Right atrium auricular region (tissue), 2 donors: ENCODE measurements around the gene CDK18. TPM values are rescaled to one million over a fixed set of nuclear protein-coding genes. Genes with fewer than 3 reads are reported as not detected.

Experiments
- DNase-seq: peaks from one replicate; pipeline ENCODE4 v3.0.0-alpha.2; 2019; ENCODE audit warnings: low spot score
- H3K27ac ChIP-seq, 2 donors: fragments of 200-600 bp; sonication (generic); 1 replicate in 1 of 2; 2 replicates in 1 of 2; pipeline ENCODE4 v1.5.1; 2016 to 2019
- H3K27me3 ChIP-seq, 2 donors: fragments of 200-600 bp; sonication (generic); one replicate each; pipeline versions ENCODE4 v1.5.1 to v1.6.0; 2017 to 2019
- H3K36me3 ChIP-seq: fragments of 200-600 bp; sonication (generic); one replicate; pipeline ENCODE4 v1.5.1; 2016
- H3K4me1 ChIP-seq, 2 donors: fragments of 200-600 bp; sonication (generic); one replicate each; pipeline versions ENCODE4 v1.5.1 to v1.6.0; 2017 to 2019
- H3K4me3 ChIP-seq, 2 donors: fragments of 200-600 bp; sonication (generic); 1 replicate in 1 of 2; 2 replicates in 1 of 2; pipeline ENCODE4 v1.5.1; 2017 to 2019; ENCODE audit warnings: mild to moderate bottlenecking in 1 of 2, moderate library complexity in 1 of 2
- H3K9me3 ChIP-seq, 2 donors: fragments of 200-600 bp; sonication (generic); one replicate each; pipeline ENCODE4 v1.5.1; 2019
- CTCF ChIP-seq, 2 donors: fragments of 200-600 bp; sonication (generic); IDR thresholded peaks; one replicate each; pipeline ENCODE4 v1.5.1; 2019; ENCODE audit warnings: antibody characterized with exemption in 2 of 2
- total RNA-seq, 2 donors: library from RNA; depleted of rRNA; stranded (reverse); fragments of >200 nt; gene quantifications; one replicate each; pipeline ENCODE4 v1.1.0, GENCODE V29; 2016

CDK18 gene
- total RNA-seq, 2 donors from 2014 or later = 85.6 to 116 TPM

GRCh38 chr1:205492774-205493173 lies 11.7 kb upstream of the CDK18 start:
- no peaks in the 10 kb centered on the region for H3K9me3 ChIP-seq
- H3K27ac ChIP-seq = peak overlapping the region; percentile 77 to 87
- no peak for TF ChIP-seq CTCF (IDR thresholded peaks at IDR 0.05)
- H3K27me3 ChIP-seq = no peaks in the 10 kb centered on the region
- no peak overlapping the region for H3K4me3 ChIP-seq
- no peak for DNase-seq
- H3K36me3 ChIP-seq = no peaks in the 10 kb centered on the region
- H3K4me1 ChIP-seq = peaks cover 0 to 46% of the 10 kb centered on the region in 2 donors

GRCh38 chr1:205493241-205494085 lies 11.0 kb upstream of the CDK18 start:
- Histone ChIP-seq H3K9me3 (no peaks in the 10 kb centered on the region), H3K27me3 (no peaks in the 10 kb centered on the region)

GRCh38 chr1:205494115-205494514 lies 10.4 kb upstream of the CDK18 start:
- no peak overlapping the region for H3K4me3 ChIP-seq
- H3K27ac ChIP-seq = peak overlapping the region; percentile 77 to 87
- no peak for DNase-seq
- H3K27me3 ChIP-seq = no peaks in the 10 kb centered on the region
- peaks cover 0 to 46% of the 10 kb centered on the region in 2 donors for H3K4me1 ChIP-seq
- H3K9me3 ChIP-seq = no peaks in the 10 kb centered on the region
- peak in 1 of 2 donors; percentile 41 for TF ChIP-seq CTCF (IDR thresholded peaks at IDR 0.05)
- no peaks in the 10 kb centered on the region for H3K36me3 ChIP-seq

More at GRCh38 chr1:205493241-205494085, 11.0 kb upstream of the CDK18 start:
- DNase-seq = peak; percentile 67
- no peak for TF ChIP-seq CTCF (IDR thresholded peaks at IDR 0.05)
- Histone ChIP-seq H3K27ac (peak overlapping the region; percentile 77 to 87), H3K36me3 (no peaks in the 10 kb centered on the region), H3K4me3 (no peak overlapping the region), H3K4me1 (peaks cover 0 to 46% of the 10 kb centered on the region in 2 donors)

- H3K9me3 ChIP-seq = no peaks in the 10 kb centered on the region
- peak overlapping the region; percentile 77 to 87 for H3K27ac ChIP-seq
- TF ChIP-seq CTCF (IDR thresholded peaks at IDR 0.05) = no peak
- no peaks in the 10 kb centered on the region for H3K27me3 ChIP-seq
- no peak for DNase-seq
- H3K4me1 ChIP-seq = peaks cover 0 to 50% of the 10 kb centered on the region in 2 donors
- H3K4me3 ChIP-seq = no peak overlapping the region
- H3K36me3 ChIP-seq = no peaks in the 10 kb centered on the region
Observed at GRCh38 chr1:205495237-205495823, 9.1 kb upstream of the CDK18 start.

GRCh38 chr1:205496661-205497060 lies 7.8 kb upstream of the CDK18 start:
- Histone ChIP-seq H3K9me3 (no peaks in the 10 kb centered on the region), H3K27ac (no peak overlapping the region), H3K27me3 (no peaks in the 10 kb centered on the region), H3K4me3 (no peak overlapping the region), H3K4me1 (peaks cover 0 to 59% of the 10 kb centered on the region in 2 donors), H3K36me3 (no peaks in the 10 kb centered on the region)
- DNase-seq = no peak
- TF ChIP-seq CTCF (IDR thresholded peaks at IDR 0.05) = no peak
